GM18520 (cell line): ENCODE data around the gene P2RX6.
"Not testable (repeated sequence)": the region's sequence is repeated elsewhere in the genome, so short reads cannot be mapped to it uniquely, and the experiment has no call there.

Experiments used
- ATAC-seq: cut with Tn5 transposase; IDR thresholded peaks from one replicate; pipeline ENCODE4 v1.9.1; 2021; ENCODE audit not compliant: unreplicated experiment

Gene P2RX6

DNA sequence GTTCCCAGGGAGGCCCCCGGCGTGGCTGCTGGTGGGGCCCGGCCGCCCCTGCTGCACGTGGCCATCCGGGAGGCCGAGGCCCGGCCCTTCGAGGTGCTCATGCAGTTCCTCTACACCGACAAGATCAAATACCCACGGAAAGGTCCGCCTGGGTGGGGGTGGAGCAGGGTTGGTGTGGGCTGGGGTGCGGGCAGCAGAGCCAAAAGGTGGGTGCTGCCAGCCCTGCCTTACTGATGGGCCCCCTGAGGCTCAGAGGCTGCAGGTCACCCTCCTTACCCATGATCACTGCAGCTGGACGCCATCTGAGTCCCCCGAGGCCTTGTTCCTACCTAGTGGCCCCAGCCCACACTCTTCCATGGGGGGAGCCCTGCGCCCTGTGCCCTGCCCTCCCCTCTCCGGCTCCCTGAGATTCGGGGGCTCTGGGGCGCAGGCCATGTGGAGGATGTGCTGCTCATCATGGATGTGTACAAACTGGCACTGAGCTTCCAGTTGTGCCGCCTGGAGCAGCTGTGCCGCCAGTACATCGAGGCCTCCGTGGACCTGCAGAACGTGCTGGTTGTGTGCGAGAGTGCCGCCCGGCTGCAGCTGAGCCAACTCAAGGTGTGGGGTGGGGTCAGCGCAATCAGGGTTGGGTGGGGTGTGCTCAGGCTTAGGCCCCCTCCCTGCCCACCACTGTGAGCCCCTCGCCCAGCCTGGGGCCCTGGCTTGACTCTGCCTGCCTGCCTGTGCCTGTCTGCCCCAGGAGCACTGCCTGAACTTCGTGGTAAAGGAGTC is 20.6 kb upstream of the P2RX6 start:
- no peak for ATAC-seq

DNA sequence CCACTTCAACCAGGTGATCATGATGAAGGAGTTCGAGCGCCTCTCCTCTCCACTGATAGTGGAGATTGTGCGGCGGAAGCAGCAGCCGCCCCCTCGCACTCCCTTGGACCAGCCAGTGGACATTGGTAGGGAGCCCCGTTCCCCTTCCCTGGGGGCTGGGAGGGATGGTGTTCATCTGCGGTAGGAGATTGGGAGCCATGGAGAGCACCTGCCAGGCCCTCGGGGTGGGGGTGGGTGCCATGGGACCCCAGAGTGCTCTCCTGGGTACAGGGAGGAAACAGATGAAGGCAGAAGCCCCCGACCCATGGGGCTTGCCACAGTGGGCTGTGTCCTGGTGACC is 20.1 kb upstream of the P2RX6 start:
- no peak for ATAC-seq

DNA sequence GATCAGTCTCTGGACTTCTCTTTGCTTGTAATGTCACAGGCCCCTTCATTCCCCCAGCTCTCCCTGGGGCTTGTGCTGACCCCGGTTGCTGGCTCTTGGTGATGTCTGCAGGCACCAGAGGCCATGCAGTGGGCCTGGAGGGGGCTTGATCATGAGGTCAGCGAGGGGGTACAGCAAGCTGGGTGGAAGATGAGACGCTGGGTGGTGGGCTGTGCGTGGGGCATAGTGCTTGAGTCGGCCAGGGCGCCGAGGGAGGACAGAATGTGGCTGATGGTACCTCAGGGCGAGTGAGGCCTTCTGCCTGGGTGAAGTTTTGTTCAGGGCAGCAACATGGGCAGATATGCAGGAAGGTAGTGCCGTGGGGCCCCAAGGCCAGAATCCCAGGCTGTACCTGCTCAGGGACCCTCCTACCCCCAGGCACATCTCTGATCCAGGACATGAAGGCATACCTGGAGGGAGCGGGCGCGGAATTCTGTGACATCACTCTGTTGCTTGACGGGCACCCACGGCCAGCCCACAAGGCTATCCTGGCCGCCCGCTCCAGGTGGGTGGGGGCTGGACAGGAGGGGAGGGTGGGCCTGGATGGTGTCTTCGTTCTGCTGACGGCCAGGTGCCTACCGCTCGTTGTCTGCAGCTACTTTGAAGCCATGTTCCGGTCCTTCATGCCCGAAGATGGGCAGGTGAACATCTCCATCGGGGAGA is 19.5 kb upstream of the P2RX6 start:
- ATAC-seq: no peak

DNA sequence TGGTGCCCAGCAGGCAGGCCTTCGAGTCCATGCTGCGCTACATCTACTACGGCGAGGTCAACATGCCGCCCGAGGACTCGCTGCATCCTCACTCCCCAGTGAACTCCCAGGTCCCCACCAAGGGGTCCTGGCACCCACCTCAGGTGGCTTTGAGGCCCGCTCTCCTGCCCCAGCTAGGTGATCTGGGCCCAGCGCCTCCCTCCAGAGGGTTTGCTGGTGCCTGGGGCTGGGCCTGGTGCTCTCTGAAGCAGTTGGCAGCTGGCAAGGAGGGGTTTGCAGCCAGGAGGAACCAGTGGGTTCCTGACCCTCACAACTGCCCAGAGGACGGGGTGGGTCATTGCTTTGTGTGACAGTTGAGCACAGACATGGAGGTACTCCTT is 18.9 kb upstream of the P2RX6 start:
- ATAC-seq: no peak

DNA sequence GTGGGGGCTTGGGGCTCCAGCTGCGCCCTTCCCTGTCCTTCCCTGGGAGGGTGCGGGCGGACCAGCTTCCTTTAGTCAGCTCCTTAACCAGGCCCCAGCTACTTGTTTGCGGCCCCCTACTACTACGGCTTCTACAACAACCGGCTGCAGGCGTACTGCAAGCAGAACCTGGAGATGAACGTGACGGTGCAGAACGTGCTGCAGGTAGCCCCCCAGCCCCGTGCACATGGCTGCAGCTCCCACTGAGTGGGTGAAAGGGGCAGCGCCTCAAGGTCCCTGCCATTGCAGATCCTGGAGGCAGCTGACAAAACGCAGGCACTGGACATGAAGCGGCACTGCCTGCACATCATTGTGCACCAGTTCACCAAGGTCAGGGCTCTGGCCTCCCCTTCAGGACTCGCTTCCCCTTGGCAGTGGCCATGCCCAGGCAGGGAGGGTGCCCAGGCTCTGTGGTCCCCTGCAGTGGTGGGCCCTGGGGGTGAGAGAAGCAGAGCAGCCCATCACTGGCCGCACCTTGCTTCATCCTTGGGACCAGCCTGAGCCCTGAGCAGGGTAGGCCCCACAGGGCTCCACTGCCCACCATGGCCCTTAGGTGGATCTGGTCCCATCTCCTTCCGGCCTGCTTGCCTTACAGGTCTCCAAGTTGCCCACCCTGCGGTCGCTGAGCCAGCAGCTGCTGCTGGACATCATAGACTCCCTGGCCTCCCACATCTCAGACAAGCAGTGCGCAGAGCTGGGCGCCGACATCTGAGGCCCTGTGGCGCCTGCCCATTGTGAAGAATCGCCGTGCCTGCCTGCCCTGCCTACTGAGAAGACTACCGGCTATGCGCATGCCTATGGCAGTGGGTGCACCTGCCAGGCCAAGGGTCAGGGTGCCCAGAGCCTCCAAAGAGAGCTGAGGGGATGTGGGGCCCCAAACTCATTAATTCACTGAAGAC is 18.1 kb upstream of the P2RX6 start:
- ATAC-seq: no peak

DNA sequence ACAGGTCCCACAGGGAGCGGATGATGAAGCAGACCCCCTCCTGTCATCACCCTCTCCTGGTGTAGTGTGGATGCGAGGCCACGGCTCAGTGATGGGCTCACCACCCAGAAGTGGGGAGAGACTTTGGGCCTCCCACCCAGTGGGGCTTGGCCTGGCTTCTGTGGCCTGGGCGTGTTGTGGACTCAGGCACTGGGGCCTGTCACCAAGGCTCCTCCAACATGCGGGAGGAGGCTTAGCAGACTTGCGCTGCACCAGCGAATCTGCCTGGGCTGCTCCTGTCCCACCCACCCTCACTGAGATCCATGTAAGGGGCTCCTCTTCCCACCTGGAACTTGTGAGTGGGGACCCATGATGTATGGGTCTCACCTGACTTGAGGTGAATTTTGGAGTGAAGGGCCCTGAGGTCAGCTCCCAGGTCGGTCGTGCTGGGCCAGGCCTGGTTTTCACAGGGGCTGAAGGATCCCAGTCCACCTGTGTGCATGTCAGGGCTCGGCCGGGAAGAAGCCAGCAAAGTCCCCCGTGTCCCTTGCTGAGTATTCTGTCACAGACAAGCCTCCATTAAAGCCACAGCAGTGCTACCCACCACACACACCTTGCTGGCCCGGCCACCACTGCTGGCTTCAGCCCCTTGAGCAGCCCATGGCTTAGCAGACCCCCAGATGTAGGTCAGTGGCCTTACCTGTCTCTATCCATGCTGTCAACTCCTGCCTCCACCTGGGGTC is 17.3 kb upstream of the P2RX6 start:
- no peak for ATAC-seq

DNA sequence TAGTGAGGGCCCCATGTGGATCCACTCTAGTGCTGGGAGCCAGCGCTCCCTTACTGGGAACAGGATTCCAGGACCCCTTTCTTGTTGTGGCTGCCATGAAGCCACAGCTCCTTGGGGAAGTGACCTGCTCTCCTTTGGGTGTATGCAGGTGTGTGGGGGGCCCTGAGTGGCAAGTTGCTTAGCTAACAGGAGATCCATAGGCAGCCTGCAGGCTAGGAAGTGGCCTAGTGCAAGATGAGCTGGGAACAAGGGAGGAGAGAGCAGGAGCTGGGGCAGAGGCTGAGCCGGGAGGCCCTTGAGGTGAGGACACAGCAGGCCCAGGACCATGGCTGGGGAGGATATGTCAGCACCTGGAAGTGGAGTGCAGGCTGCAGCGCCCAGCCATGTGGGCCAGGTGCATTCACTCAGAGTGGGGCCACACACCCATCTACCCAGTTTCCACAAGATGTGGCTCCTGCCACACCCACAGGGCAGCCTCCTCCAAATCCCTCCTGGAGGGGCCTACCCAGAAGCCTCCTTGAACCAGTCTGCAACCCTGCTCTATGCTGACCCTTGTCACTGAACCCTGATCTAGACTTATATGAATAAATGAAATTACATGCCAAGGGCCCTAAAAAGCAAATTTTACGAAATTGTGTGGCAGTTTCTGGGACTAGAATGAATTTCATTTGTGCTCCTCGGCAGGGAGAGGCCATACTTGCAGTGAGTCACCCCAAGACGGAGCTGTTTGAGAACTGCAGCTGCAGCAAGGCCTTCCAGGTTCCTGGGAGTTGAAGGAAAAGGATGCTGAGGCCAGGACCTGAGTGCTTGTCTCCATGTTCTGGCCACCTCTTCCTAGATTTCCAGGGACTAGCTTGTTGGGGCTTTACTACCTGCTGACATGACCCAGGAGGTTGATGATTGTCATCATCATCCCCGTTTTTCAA is 16.3 kb upstream of the P2RX6 start:
- no peak for ATAC-seq

DNA sequence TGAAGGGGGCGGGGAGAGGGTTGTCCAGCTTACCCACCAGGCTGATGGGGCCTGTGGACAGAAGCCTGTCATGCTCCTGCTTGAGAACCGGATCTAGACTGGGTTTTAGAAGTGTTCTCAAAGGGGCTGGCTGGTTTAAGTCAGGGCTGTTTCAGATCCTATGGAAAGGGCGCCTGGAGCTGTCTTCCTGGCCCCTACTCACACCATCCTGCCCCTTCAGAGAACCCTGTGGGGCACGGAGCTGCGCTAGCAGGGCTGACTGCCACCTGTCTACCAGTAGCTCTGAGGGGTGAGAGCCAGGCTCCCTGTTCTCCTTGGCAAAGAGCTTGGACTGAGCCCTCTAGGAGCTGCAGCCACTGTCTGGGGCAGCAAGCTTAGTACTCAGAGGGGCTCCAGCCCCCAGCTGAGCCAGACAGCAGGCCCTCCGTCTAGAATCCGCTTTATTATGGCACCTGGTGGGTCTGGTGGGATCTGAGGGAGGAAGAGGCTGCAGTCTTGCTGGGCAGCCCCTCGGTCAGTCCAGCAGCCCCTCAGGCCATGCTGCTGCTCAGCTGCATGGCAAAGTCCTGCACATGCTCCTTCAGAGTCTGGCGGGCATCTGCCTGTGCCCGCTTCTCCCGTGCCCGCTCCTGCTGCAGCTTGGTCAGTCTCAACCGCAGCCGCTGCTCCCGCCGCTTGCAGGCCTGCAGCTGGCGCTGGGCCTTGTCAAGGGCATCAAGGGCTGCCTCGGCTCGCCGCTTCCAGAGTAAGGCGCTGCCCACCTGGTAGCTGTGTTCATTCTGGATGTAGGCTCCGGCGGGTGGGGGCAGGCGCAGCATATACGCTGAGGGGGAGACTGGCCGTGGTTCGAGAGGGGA is 15.4 kb upstream of the P2RX6 start:
- ATAC-seq: no peak

DNA sequence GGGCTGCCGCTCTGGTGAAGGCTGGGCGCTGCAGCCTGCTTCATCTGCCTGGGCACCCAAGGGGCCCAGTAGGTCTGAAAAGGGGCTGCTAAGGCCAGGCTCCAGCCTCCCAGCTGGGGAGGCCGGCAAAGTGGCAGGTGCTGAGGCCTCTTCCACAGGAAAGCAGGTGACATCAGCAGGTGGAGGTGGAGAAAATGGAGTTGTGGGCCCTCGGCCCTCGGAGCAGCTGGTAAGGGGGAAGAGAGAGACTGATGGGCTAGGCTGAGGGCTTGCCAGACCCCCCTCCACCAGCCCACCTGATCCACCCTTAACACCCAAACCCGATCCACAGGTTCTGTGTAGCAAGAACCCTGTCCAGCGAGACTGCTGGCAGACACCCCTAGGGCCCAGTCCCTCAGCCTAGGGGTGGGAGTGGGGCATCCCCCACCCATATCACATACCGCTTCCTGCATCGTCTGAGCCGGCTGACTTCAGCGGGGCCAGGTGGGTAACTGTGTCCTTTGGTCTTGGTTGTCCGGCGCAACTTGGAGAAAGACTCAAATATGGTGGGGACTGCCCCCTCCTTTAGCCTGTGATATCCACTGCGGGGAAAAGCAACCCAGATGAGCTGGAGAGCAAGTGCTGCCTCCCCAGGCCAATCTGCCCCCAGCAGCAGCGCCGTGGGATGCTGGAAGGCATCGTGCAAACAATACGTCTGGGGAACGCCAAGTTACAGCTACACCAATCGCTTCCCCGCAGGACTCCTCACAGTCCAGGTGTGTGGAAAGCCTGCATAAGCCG is 14.6 kb upstream of the P2RX6 start:
- ATAC-seq: no peak

DNA sequence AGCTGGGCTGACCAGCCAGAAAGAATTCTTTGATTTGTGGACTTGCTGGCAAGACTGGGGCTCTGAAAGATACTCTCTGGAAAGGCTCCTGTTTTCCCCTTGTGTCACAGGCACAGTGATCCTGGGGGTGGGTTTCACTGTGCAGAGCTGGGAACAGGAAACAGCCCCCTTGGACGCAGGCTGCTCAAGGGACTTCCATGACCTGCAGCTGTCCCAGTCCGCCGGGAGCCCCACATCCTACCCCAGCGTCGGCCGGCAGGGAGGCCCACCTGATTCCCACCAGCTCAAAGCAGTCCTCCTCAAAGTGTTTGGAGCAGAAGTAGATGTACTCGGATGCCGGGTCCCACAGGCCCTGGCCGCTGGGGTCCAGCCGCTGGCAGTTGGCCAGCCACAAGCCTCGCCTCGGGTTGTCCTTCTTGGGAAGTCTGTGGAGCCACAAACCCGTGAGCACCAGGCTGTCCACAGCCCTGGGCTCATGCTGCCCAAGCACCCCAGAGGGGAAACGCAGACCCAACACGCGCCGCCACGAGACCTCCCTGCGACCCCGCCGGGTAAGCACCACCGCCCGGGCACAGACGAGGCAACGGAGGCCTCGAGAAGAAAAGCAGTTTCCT is 13.9 kb upstream of the P2RX6 start:
- ATAC-seq: no peak

DNA sequence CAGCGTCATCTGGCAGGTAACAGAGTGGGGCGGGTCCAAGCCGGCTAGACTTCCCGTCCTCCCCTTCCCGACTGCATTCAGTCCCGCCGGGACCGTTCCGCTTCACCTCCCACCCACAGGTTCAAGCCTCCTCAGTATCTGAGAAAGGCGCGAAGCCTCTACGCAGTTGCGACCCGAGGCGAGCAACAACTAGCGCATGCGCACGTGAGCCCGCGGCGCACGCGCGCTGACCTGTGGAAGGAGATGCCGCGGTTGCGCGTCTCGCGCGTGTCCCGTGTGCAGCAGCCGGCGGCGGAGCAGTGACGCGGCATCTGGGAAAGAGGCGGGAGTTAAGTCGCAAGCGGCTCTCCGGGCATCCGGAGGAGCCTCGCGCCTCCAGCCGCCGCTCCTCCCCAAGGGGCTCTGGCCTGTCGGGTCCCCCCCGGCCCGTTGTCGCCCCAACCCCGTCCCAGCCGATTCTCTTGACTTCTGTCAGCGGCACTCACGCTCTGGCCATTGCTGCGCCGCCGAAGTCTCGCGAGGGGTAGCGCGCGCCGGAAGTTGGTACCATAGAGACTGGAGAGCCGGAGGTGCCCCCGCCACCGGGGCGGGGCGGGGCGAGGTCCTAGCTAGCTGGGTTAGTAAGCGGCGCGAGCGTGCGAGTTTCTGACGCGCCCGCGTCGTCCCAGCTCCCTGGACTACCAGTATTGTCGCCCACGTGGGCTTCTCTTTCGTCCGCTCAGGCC is 13.2 kb upstream of the P2RX6 start, which contains the start of gene THAP7:
THAP7 (minus strand) TSS at position 518 of the 725 bp plus-strand sequence; CDS start at position 311, 207 bp downstream.
- peak; percentile 75 for ATAC-seq

DNA sequence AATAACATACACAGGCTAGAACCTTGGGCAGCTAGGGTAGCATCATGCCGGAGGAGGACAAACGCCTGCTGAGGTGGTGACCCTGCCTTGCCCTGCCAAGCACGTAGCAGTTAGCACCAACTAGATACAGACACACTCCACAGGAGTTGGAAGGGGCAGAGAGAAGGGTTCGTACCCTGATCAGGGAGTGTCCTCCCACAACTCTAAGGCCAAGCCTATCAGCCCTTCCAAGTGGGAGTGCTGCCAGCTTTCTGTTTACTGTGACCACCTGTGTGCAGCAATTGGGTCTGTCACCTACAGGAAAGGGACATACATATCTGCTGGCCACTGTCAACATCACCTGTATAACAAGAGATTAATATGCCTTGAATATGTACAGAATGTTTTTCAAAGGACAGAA is 11.2 kb upstream of the P2RX6 start:
- no peak for ATAC-seq

DNA sequence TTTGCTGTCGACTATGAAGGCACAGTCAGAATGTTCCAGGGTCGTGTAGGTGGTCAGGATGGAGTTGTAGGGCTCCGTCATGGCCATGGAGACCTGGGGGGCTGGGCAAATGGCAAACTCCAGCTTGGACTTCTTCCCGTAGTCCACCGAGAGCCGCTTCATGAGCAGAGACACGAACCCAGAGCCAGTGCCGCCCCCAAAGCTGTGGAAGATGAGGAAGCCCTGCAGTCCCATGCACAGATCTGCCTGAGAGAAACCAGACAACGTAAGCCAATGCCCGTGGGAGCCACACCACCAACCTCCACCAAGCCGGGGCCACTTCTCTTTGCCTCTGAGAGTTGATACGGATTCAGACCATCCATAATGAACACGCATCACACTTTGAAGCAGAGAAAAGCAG is 5.8 kb upstream of the P2RX6 start:
- ATAC-seq: not testable (repeated sequence)

DNA sequence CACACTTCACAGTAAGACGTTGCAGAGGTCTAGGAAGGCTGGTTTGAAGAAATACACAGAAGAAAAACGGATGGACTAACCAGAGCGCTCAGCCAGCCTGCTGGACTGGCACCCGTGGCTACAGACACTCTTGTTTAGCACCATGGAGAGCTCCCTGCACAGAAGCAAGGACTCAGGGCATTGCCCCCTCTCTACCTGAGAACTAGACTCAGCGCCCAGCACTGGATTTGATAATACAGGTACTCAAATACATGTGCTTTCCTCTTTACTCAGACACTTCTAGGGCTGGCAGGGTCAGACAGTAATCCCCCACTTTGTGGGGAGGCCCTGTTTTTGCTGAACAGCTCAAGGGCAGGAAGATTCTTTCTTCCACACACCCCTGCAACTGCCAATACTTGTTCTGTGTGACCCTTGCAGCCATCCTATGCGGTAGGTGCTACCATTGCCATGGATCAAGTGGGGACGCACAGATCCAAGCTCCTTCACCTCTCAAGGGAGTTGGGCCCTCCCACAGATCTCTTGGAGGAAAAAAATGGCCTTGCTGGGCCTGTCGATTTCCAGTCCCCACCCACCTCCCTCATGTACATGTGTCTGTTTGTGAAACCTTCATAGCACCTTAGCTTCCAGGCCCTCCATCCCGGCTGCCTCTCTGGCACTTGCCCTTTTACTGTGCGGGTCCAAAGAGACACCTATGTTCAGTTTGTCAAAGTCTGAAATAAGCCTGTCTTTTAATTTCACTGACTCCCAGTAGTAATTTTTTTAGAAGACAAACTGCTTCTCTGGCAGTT is 5.1 kb upstream of the P2RX6 start:
- no peak for ATAC-seq

DNA sequence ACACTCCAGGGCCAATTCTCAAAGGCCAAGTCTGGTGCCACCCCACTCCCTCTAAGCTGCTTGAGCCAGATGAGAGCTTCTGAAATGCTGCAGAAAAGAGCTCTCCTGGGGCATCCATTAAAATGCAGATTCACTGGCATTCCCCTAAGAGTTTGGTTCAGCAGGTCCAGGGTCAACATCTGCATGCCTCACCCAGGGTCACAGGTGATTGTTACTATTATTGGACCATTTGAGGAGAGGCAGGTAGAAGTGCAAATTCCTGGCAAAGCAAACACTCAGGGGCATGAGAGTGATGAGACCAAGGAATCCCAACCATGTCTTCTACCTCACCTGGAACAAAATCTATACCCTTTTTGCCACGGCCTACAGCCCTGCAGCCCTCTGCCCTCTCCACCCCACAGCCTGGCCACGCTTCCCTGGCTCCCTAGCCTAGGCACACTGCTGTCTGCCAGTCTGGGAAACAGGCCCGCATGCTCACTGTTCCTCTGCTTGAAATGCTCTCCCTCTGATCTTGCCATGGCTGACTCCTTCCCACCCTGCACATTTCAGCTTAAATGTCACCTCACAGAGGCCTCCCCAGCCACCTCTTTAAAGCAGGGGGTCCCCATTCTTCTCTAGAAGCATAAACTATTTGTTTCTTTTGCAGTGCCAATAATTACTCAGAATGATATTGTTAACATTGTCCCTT is 4.4 kb upstream of the P2RX6 start:
- ATAC-seq: no peak
